Measurements from ENCODE around the gene ARHGAP26. TPM values are rescaled to one million over a fixed set of nuclear protein-coding genes. Genes with fewer than 3 reads are reported as not detected.

ARHGAP26 gene
- total RNA-seq, 4 donors from 2014 or later: 11.0 to 23.3 (median 14.3) TPM

DNA sequence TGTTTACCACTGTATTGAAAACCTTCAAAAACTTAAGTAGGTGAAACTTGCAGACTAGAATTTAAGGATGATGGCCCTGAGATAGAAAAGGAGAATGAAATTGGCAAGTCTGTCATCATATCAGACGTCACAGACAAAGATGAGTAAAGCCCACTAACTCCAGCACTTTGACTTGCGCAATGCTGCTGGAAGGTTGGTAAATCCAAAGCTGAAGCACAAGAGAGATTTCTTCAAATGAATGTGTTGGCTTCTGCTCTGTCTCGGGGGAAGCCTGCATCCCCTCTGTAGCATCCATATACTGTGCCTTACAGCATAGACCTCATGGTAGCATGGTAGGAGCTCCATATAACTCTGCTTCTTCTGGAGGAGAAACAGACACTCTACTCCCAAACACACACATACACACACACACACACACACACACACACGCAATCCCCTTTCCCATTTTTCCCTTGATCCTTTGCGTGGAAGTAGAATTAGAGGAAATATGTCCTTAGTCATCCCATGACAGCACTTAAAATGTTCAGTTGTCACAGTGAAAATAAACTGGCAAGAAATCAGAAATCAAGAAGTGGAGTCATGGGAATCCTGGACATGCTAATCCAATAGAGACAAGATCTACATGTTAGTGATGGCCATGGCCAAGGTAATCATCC is 391.8 kb downstream of the ARHGAP26 start:
- WGBS, 2 donors: 80 to 81% methylated on average over 5 of the region's 5 CpGs
- intact Hi-C loops (cut with DNase I; ENCODE audit: low total_unique reads): no loop called here
- TF ChIP-seq POLR2A (IDR thresholded peaks at IDR 0.05): no peak
- TF ChIP-seq, protein P1, sequence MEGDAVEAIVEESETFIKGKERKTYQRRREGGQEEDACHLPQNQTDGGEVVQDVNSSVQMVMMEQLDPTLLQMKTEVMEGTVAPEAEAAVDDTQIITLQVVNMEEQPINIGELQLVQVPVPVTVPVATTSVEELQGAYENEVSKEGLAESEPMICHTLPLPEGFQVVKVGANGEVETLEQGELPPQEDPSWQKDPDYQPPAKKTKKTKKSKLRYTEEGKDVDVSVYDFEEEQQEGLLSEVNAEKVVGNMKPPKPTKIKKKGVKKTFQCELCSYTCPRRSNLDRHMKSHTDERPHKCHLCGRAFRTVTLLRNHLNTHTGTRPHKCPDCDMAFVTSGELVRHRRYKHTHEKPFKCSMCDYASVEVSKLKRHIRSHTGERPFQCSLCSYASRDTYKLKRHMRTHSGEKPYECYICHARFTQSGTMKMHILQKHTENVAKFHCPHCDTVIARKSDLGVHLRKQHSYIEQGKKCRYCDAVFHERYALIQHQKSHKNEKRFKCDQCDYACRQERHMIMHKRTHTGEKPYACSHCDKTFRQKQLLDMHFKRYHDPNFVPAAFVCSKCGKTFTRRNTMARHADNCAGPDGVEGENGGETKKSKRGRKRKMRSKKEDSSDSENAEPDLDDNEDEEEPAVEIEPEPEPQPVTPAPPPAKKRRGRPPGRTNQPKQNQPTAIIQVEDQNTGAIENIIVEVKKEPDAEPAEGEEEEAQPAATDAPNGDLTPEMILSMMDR (IDR thresholded peaks at IDR 0.05): no peak
- peak; percentile 67 to 93 for DNase-seq (ENCODE audit: low spot score in 2 of 2)
- H3K4me3 ChIP-seq (ENCODE audit: low read depth, poor library complexity, severe bottlenecking): no peak overlapping the region

DNA sequence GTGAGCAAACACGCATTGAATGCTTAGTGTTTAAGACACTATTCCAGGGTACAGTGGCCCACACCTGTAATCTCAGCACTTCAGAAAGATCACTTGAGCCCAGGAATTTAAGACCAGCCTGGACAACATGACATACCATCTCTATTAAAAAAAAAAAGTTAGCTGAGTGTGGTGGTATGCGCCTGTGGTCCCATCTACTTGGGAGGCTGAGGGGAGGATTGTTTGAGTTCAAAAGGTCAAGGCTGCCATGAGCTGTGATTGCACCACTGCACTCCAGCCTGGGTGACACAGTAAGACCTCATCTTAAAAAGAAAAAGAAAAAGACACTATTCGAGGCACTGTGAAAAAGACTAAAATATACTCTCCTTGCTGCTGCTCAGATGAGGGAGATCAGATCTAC is 392.6 kb downstream of the ARHGAP26 start:
- intact Hi-C loops (cut with DNase I; ENCODE audit: low total_unique reads): no loop called here
- no peak for DNase-seq (ENCODE audit: low spot score in 2 of 2)
- 99 to 100% methylated on average over 3 of the region's 3 CpGs for WGBS, 2 donors
- TF ChIP-seq POLR2A (IDR thresholded peaks at IDR 0.05): no peak
- TF ChIP-seq, protein P1 (IDR thresholded peaks at IDR 0.05): no peak
- no peak overlapping the region for H3K4me3 ChIP-seq (ENCODE audit: low read depth, poor library complexity, severe bottlenecking)

GRCh38 chr5:143164557-143164956 is 394.4 kb downstream of the ARHGAP26 start:
- intact Hi-C loops (cut with DNase I; ENCODE audit: low total_unique reads): no loop called here
- no peak for DNase-seq (ENCODE audit: low spot score in 2 of 2)
- TF ChIP-seq, protein P1 (IDR thresholded peaks at IDR 0.05): no peak
- no peak for TF ChIP-seq POLR2A (IDR thresholded peaks at IDR 0.05)
- H3K4me3 ChIP-seq (ENCODE audit: low read depth, poor library complexity, severe bottlenecking): no peak overlapping the region
- 95 to 97% methylated on average over 4 of the region's 4 CpGs for WGBS, 2 donors

DNA sequence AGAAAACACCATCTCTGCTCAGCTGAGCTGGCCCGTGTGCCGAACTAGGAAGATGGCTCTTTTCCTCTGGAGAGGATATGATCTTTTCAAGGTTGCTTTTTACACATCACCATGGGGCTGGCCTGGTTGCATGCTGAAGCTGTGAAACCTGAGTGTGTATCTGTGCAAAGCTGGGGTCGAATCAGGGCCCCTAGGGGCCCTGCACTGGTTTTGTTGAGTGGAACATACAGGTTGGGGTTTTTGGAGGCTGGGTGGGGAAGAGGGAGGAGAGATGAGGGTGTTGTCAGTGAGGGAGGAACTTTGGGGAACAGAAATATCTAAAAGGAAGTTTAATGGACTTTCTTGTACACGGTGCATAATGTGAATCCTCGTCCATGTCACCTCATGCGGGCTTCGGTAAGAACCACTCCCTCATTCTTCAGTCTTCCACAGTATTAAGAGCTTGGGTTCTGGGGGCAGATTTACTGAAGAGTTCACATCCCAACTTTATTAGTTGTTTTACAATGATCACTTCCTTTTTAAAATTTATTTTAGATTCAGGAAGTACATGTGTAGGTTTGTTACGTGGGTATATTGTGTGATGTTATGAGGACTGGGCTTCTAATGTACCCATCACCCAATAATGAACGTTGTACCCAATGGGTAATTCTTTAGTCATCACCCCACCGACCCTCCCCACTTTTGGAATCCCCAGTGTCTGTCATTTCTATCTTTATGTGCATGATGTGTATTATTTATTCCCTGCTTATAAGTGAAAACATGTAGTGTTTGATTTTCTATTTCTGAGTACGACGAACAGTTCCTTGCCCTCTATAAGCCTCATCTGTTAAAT is 395.1 kb downstream of the ARHGAP26 start:
- H3K4me3 ChIP-seq (ENCODE audit: low read depth, poor library complexity, severe bottlenecking): no peak overlapping the region
- DNase-seq (ENCODE audit: low spot score in 2 of 2): no peak
- intact Hi-C loops (cut with DNase I; ENCODE audit: low total_unique reads): no loop called here
- 88 to 91% methylated on average over 12 of the region's 12 CpGs for WGBS, 2 donors
- TF ChIP-seq, protein P1 (IDR thresholded peaks at IDR 0.05): no peak
- no peak for TF ChIP-seq POLR2A (IDR thresholded peaks at IDR 0.05)

- no peak for DNase-seq (ENCODE audit: low spot score in 2 of 2)
- WGBS, 2 donors: 96 to 100% methylated on average over 4 of the region's 4 CpGs
- H3K4me3 ChIP-seq (ENCODE audit: low read depth, poor library complexity, severe bottlenecking): no peak overlapping the region
- intact Hi-C loops (cut with DNase I; ENCODE audit: low total_unique reads): no loop called here
- TF ChIP-seq, protein P1 (IDR thresholded peaks at IDR 0.05): no peak
- no peak for TF ChIP-seq POLR2A (IDR thresholded peaks at IDR 0.05)
Measured at GRCh38 chr5:143166090-143166489, 395.9 kb downstream of the ARHGAP26 start.

Measured in lower leg skin (tissue), 4 donors.